Fibroblast of gingiva (primary cell): Measurements from ENCODE around the gene CD3G.
"Not testable (repeated sequence)": the region's sequence is repeated elsewhere in the genome, so short reads cannot be mapped to it uniquely, and the experiment has no call there.

Experiments
- DNase-seq: peaks from one replicate; pipeline ENCODE4 v3.0.0-alpha.2; 2011; ENCODE audit warnings: low read depth

The CD3G gene

DNA sequence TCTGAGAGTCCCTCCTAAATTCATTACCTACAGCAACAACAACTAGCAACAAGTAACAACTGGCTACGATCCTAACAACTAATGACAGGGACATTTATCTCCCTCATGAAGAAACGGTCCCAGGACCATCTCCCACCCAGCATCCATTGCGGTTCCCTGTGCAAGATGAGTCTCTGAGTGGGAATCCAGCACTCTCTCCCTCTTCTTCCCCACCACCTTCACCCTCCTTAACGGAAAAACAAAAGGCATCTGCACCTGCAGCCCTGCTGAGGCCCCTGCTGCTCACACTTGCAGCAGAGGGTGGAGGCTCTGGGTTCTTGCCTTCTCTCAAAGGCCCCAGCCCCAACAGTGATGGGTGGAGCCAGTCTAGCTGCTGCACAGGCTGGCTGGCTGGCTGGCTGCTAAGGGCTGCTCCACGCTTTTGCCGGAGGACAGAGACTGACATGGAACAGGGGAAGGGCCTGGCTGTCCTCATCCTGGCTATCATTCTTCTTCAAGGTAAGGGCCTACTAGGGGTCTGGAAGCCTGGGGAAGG lies at the start of gene CD3G:
CD3G (plus strand) TSS at position 364 of the 535 bp plus-strand sequence; CDS start at position 444, 80 bp downstream.
- DNase-seq, result no peak

DNA sequence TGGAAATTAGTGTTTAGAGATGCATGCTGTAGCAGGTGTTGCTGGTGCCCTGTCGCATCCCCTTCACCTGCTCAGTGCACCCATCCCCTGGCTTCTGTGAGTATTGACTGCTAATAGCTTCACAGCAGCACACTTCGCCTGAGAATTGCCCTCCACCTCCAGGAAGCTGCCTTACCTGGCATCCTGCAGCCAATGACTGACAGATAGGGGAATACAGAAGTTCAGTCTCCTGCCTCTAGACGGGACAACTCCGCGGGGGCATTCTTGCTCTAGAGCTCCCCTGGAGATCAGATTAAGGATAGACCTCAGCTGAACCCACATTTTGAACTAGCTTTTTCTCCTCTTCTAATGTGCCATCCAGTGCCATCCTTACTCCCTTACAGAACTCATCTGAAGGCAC lies 48.9 kb upstream of the CD3G start:
- DNase-seq, result no peak

DNA sequence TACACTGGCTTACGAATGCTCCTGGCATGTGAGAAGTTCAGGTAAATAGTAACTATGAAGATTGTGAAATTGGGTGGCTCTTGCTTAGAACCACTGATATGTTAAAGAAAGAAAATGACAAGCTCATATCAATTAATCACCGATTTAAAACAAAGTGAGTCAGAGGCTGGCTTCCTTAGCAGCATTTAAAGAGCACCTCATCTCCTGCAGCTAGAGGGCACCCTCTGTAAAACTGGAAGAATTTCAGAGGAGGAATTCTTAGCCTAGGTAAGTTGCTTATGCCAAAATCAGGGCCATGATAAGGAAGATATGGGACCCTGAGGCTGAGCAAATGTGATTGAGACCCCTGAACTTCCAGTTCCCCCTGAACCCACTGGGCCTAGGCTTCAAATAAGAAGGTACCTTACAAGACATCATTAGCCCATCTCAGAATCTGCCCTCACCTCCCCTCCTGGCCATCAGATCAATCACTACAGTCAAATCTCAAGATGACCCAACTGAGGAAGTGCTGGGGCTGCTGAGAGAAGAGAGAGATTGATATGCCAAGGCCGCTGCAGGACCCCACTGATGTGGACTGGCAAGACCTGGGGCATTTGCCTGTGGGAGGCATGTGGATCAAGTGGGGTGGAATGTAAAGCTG lies 48.2 kb upstream of the CD3G start:
- no peak for DNase-seq

DNA sequence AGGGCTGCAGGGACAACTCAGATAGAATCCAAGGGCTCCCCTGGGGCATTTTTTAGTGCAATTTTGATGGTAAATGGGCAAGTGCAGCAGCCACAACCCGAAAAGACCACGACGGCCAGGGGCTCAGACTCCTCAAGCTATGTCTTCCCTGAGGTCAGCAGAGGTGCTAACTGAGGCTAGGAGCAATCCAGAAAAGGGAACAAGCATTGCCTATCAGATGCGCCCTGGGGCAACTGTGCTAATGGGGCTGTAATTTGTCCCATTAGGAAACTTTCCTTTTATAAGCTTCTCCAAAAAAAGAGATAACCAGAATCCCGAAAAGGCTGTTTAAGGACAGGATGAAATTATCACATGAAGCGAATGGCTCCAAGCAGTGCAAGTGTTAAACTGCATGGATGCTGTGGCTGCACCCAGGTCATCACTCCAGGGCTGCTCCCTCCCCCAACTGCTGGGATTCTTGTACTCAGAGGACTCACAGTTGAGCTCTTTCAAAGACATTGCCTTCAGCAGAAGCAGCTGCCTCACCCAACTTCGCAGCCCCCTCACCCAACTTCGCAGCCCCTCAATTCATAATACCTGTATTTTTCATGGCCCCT lies 42.4 kb upstream of the CD3G start:
- no peak for DNase-seq

DNA sequence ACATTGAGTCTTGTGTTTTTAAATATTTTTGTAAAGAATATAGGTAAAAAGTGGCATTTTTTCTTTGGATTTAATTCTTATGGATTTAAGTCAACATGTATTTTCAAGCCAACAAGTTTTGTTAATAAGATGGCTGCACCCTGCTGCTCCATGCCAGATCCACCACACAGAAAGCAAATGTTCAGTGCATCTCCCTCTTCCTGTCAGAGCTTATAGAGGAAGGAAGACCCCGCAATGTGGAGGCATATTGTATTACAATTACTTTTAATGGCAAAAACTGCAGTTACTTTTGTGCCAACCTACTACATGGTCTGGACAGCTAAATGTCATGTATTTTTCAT lies 39.9 kb upstream of the CD3G start:
- DNase-seq, result no peak

DNA sequence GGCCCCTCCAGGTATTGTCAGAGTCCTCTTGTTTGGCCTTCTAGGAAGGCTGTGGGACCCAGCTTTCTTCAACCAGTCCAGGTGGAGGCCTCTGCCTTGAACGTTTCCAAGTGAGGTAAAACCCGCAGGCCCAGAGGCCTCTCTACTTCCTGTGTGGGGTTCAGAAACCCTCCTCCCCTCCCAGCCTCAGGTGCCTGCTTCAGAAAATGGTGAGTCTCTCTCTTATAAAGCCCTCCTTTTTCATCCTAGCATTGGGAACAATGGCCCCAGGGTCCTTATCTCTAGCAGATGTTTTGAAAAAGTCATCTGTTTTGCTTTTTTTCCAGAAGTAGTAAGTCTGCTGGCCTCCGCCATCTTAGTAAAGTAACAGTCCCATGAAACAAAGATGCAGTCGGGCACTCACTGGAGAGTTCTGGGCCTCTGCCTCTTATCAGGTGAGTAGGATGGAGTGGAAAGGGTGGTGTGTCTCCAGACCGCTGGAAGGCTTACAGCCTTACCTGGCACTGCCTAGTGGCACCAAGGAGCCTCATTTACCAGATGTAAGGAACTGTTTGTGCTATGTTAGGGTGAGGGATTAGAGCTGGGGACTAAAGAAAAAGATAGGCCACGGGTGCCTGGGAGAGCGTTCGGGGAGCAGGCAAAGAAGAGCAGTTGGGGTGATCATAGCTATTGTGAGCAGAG lies 39.4 kb upstream of the CD3G start, which contains the start of gene CD3E:
CD3E (plus strand) TSS at position 163 of the 681 bp plus-strand sequence; CDS start at position 386, 223 bp downstream.
- no peak for DNase-seq

DNA sequence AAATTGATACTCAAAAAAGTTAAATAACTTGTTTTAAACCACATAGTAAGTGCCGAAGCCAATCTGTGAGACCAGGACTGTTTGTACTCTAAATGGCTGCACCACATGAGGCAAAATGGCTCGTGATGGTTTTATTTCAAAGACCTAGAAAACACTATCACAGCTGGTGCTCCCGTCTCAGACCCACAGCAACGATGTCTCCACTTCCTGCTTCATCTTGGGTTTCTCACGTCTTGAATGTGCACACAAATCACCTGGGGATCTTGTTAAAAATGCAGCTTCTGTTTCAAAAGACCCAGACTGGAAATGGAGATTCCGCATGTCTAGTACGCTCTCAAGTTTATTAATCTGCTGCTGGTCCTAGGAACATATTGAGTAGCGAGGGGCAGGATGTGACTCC lies 38.4 kb upstream of the CD3G start:
- DNase-seq, result no peak

DNA sequence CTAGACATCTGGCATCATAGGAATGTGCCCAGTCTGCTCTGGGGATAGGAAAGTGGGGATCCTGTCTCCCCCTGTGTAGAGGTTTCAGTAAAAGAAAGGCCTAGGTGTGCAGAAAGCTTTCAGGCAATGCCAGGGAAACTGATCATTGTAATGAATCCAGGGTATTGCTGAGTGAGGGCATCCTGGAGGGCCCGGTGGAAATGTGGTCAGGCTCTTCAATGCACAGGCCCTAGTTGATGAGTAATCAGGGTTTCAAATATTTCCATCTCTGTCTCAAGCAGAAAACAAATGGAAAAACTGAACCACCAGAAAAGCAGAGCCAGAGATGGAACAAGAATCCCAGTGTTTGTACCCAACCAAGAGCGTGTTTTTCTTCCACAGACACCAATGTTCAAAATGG lies 37.6 kb upstream of the CD3G start:
- DNase-seq, result no peak

DNA sequence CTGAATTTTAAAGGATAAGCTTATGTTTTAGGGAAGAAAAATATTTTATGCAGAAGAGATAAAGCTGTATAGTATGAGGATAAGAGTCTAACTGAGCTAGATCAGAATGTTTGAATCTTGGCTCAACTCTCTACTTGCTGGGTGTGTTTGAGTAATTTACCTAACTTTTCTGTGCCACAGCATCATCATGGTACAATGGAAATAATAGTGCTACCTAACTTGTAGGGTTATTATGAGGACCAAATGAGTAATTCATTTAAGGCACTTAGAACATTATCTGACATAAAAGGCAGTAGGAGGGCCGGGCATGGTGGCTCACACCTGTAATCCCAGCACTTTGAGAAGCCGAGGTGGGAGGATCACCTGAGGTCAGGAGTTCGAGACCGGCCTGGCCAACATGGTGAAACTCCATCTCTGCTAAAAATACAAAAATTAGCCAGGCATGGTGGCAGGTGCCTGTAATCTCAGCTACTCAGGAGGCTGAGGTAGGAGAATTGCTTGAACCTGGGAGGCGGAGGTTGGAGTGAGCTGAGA lies 35.1 kb upstream of the CD3G start:
- not testable (repeated sequence) for DNase-seq

DNA sequence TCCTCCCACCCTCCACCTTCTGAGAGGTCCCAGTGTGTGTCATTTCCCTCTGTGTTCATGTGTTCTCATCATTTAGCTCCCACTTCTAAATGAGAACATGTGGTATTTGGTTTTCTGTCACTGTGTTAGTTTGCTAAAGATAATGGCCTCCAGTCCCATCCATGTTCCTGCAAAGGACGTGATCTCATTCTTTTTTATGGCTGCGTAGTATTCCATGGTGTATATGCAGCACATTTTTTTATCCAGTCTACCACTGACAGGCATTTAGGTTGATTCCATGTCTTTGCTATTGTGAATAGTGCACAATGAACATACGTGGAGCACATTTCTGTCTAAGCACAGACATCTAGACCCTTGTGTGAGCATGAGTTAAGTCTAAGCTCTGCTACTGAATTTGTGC lies 33.9 kb upstream of the CD3G start:
- DNase-seq, result no peak

DNA sequence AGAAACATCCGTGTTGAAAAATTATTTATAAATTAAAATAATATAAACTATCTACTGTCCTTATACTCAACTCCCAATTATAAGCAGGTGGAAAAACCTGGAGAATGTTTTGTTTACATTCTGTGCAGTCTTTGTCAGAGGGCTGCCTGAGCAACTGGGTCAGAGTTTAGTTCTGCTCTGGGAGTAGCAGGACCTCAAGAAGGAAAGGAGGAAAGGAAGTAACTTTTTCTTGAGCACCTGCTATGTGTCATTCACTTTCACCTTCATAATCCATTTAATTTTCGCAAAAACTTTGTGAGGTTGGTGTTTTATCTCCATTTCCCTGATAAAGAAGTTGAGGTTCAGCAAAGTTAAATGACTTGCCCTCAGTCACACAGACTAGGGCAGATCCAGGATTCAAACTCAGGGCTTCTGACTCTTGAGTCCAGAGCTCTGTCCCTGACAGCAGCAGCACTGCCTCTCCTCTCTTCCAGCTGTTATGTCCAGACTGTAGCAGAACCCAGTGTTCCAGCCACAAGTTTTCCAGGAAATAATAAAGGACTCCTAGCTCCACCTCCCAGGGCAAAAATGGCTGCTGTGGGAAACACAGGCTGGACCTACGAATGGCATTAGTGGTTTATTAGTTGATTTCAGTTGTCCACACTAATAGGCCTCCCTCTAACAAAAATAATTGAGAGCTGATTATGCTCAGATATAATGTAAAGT lies 33.2 kb upstream of the CD3G start:
- no peak for DNase-seq

DNA sequence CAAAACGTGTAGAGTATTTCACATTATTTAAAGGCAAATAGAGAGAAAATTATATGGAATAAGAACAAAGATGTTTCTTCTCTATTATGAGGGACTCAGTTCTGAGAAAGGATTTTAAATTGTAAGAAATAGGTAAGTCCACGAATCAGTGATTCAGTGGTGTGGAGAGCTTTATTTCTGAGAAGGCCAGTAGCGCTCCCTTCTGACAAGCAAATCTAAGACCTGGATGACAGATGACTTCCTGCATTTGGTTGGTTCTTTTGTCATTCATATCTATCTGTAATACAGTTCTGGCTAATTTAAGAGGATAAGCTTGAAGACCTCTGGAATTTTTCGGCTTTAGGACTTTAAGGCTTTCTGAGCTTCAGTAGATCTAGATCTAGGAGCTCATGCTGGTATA lies 32.6 kb upstream of the CD3G start:
- no peak for DNase-seq

DNA sequence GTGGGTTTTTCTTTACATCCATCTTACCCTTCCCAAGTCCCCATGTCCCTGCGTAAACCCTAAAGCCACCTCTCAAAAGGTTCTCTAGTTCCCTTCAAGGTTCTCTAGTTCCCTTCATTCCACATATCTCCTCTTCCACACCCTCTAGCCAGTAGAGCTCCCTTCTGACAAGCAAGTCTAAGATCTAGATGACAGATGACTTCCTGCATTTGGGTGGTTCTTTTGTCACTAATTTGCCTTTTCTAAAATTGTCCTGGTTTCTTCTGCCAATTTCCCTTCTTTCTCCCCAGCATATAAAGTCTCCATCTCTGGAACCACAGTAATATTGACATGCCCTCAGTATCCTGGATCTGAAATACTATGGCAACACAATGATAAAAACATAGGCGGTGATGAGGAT lies 31.8 kb upstream of the CD3G start:
- no peak for DNase-seq

DNA sequence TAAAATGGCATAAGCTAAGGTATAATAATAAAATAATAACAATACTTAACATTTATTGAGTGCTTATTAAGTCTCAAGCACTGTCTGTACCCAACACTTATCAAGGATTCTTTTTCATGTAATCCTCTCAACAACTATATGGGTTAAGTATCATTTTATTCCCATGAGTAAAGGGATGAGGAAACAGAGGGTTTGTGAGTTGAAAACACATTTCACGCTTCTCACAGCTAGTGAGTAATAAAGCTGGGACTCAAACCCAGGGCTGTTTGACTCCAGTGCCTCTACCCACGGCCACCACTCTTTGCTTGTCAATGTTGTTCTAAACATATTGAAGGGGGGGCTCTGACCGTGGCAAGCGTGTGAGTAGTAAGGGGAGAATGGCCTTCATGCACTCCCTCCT lies 30.9 kb upstream of the CD3G start:
- no peak for DNase-seq

DNA sequence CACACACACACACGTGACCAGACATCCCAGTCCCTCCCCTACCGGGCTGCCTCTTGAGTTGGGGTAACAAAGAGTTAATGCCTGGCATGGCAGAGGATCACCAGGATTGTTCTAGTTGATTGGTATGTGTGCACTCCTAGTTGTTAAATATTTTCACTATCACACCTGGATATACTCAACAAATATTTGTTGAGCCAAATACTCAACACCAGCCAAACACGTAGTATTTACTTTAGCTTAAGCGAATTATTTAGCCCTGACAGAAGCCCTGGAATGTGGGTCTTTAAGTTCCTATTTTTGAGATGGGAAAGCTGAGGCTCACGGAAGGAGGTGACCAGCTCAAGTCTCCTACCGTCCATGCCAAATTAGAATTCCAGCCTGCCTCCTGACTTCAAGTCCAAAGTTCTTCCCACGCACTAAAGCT lies 29.1 kb upstream of the CD3G start:
- DNase-seq, result no peak

DNA sequence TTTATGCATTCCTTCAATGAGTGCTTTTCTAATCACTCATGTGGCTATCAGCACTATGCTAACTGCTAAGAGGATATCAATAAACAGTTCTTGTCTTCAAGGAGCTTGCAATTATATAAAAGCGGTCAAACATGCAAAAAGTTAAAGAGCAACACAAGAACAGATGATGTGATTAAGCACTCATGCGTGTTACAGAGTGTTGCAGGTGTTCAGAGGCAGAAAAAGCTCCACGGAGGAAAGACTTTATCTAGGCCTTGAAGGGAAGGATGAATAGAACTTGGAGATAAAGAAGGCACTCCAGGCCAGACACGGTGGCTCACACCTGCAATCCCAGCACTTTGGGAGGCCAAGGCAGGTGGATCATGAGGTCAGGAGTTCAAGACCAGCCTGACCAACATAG lies 26.0 kb upstream of the CD3G start:
- no peak for DNase-seq

DNA sequence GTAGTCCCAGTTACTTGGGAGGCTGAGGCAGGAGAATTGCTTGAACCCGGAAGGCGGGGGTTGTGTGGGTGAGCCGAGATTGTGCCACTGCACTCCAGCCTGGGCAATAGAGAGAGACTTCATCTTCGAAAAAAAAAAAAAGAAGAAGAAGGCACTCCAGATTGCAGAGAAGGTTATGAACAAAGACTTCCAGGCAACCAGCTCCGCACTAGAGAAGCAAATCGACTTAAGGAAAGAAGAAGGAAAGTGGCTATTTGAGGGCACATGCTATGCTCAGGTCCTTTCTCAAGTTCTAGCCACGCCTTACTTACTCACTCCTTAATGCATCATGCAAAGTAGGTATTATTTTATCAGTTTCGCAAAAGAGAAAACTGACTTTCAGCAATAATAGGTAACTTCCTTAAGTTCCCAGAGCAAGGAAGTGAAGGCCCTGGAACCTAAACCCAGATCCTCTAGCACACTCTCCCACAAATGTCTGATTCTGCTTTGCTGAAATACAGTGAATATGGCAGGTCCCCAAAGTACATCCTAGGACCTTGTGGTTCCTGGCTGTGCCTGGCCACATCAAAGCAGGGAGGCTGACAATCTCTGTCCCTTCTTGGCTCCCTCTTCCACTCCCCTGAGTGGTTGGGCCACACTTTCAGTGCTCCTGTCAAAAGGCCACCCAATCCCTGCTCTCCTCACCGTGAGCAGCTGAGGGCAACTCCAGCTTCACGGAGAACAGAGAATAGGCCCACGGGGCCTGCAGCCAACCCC lies 25.4 kb upstream of the CD3G start:
- DNase-seq, result no peak

DNA sequence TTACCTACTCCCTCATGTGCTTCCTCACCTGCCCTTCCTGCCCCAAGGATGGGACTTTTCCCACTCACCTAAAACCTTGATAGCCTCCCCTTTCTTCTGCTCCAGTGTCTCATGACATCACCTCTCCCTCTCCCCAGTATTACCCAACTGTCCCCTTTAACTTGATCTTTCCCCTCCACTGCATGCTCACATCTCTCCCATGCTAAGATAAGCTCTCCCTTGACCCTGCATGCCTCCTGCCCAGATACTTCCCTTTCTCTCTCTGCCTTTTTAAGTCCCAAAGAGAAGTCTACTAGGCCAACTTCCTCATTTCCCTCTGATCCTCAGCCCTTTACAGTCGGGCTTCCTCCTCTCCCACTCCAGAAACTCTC lies 24.8 kb upstream of the CD3G start:
- no peak for DNase-seq

DNA sequence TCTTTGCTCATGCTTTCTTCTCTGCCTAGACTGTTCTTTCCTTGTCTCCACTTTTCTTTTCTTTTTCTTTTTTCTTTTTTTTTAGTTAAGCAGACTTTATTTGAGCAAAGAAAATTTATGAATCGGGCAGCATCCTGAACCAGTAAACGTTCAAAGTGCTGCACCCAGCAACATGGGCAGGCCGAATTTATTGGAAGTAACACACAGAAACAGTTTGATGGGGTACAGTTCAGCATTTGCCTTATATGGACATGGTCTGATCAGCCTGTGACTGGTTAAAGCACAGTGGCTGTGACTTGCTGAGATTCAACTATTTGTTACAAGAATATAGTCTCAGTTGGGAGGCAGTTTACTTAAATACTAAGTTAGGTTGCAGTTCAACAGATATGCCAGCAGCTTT lies 23.6 kb upstream of the CD3G start:
- no peak for DNase-seq

DNA sequence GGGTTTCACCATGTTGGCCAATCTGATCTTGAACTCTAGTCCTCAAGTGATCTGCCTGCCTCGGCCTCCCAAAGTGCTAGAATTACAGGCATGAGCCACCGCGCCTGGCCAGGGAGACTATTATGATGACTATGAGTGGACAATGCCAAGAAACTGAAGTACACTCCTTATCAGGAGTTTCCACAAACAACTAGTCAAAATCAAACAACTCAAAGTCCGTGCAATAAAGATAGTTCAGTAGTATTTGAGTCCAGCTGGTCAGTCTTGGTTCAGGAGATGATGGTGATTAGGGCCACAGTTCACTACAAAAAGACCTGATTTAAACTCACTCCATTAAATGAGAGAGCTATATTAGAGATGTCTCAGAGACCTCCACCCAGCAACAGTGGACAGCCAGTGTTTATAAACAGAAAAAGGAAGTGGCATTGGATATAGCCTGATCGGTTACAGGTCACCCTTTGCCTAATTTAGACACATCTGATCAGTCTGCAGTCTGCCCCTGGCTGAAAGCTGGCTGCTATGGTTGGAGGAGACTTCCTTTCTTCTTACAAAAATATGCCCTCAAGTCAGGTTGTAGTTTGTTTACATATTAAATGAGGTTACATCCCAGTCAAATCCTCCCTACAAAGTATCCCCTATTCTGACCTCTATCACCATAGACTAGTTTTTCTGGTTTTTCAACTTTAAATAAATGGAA lies 22.6 kb upstream of the CD3G start:
- DNase-seq, result no peak

DNA sequence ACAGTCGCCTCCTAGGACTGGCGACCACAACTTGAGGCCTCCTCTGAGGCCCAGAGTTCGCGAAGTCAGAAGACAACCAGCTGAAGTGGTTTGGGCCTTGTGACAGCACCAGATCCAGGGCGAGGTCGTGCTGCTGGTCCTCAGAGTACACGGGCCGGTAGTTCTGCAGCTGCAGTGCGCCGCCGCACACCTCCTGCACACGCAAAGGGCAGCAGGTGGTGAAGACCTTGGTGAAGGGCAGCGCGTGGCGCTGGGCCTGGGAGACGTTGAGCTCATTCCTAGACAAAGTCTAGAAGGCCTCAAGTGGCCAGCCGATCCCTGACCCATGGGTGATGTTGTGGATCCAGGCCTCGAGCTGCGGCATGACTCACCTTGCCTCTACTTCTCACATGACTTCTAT lies 21.4 kb upstream of the CD3G start:
- DNase-seq, result no peak
